Thymus (tissue), 2 donors: ENCODE results near the gene FAM153A. TPM values are rescaled to one million over a fixed set of nuclear protein-coding genes. Genes with fewer than 3 reads are reported as not detected.

Experiments
- polyA plus RNA-seq: library from polyadenylated mRNA; stranded (reverse); fragments of 200-250 nt; gene quantifications from one replicate; pipeline ENCODE4 v1.2.3, GENCODE V29; 2013
- total RNA-seq: library from RNA; stranded (reverse); fragments of 120-200 nt; gene quantifications from one replicate; pipeline ENCODE4 v1.2.4, GENCODE V29; 2013
- donor health status: healthy.

FAM153A gene
- total and polyA plus RNA-seq, 2 donors = 0.19 to 32.7 TPM

Other genes starting within 250 kb of the FAM153A start
- gene FAM193B, start 228.3 kb downstream of the FAM153A start, total RNA-seq = 41.7 TPM
- gene FAM193B, start 228.3 kb downstream of the FAM153A start, polyA plus RNA-seq = 527 TPM
- gene TMED9, start 190.7 kb downstream of the FAM153A start, total RNA-seq = 37.9 TPM
- gene TMED9, start 190.7 kb downstream of the FAM153A start, polyA plus RNA-seq = 104 TPM
- gene B4GALT7, start 182.8 kb downstream of the FAM153A start, total RNA-seq = 14.1 TPM
- 29.1 TPM for gene B4GALT7, start 182.8 kb downstream of the FAM153A start, polyA plus RNA-seq
- not detected for gene PROP1, start 213.3 kb upstream of the FAM153A start, total RNA-seq
- gene PROP1, start 213.3 kb upstream of the FAM153A start, polyA plus RNA-seq = not detected